Hepatocyte (in vitro differentiated cells): Measurements from ENCODE around the gene CX3CR1.

Experiments used
- CTCF ChIP-seq: fragments of 200-600 bp; sonication (generic); IDR thresholded peaks from 2 replicates; pipeline ENCODE4 v1.5.1; 2016; ENCODE audit warnings: antibody characterized with exemption, mild to moderate bottlenecking; ENCODE audit not compliant: poor library complexity
- EZH2 ChIP-seq: fragments of 200-600 bp; sonication (generic); IDR thresholded peaks from 2 replicates; pipeline ENCODE4 v1.6.1; 2016; ENCODE audit warnings: antibody characterized with exemption, mild to moderate bottlenecking, borderline replicate concordance

GRCh38 chr3:39271363-39271914, 8.4 kb downstream of the CX3CR1 start:
- TF ChIP-seq CTCF, result no peak
- no peak for TF ChIP-seq EZH2
